Activated CD8-positive, alpha-beta memory T cell treated with anti-CD3 and anti-CD28 coated beads, Interleukin-2, amount 50 U/mL, for 24 hours (primary cell): ENCODE results near the gene RPP38.

Source experiments
- DNase-seq: peaks from one replicate; pipeline ENCODE4 v3.0.0-alpha.2; 2020; ENCODE audit errors: extremely low read depth

Gene RPP38, protein sequence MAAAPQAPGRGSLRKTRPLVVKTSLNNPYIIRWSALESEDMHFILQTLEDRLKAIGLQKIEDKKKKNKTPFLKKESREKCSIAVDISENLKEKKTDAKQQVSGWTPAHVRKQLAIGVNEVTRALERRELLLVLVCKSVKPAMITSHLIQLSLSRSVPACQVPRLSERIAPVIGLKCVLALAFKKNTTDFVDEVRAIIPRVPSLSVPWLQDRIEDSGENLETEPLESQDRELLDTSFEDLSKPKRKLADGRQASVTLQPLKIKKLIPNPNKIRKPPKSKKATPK

DNA sequence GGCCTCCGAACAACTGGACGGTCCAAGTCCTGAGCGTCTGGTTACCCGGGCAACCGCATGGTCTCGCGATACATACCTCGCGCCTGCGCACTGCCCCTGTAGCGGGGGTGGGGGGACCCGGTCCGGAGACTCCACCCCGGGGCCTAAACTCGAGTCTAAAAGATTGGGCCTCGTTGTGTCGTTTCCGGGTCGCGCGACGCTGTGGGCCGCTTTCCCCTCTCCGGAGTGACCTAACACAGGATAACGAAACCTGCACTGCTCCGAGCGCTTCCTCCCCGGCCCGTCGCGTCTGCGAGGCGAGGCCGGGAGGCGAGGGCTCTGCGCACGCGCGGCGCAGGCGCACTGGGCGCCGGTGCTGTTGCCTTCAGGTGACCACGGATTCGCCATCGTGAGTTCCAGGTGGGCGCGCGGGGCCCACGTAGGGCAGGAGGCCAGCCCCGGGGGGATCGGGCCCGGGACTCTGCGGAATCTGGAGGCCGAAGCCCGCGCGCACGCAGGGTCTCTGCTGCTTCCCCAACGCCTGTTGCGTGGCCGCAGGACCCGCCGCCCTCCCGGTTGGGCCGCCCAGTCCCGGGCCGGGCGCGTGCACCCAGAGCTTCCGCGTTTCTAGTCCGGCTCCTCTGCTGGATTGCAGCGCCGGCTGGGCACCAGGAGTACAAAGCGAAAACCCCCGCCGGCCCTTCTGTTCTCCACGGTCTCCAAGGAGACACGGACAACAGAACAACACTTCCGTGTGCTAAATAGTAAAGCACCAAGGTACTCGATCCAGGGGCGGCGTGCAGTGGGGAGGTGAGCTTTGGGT lies at the start of gene RPP38:
Gene RPP38, plus strand, starts transcription at position 345 of the 802 bp plus-strand sequence. CDS start 5,960 bp downstream, outside the sequence.
- DNase-seq = peak; percentile 93

DNA sequence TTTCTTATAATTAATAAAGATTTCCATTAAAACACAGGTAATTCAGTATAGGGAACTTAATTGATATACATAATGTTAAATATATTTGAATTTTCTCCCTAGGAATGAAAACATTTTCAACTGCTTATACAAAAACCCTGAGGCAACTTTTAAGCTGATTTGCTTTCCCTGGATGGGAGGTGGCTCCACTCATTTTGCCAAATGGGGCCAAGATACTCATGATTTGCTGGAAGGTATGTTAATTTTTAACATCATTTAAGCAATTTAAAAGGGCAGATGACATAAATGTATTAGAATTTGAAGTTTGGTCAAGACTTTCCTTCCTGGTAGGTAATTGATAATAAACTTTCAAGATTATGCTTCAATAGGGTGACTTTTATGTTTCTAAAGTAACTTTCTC lies 47.6 kb upstream of the RPP38 start:
- no peak for DNase-seq

DNA sequence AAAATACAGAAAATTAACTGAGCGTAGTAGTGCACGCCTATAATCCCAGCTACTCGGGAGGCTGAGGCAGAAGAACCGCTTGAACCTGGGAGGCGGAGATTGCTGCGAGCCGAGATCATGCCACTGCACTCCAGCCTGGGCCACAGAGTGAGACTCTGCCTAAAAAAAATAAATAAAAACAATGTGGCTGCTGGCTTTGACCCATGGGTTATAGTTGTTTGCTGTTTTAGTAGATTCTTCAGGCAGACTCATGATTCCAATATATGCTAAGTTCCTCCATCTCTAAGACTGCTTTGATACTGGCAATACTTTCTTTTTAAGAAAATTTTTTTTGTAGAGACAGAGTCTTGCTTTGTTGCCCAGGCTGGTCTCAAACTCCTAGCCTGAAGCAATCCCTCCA lies 45.0 kb upstream of the RPP38 start:
- DNase-seq = no peak

GRCh38 chr10:15053061-15053460 lies 44.1 kb upstream of the RPP38 start:
- DNase-seq = no peak

GRCh38 chr10:15058689-15059088 lies 38.5 kb upstream of the RPP38 start:
- DNase-seq = no peak

GRCh38 chr10:15059914-15060313 lies 37.2 kb upstream of the RPP38 start:
- no peak for DNase-seq

DNA sequence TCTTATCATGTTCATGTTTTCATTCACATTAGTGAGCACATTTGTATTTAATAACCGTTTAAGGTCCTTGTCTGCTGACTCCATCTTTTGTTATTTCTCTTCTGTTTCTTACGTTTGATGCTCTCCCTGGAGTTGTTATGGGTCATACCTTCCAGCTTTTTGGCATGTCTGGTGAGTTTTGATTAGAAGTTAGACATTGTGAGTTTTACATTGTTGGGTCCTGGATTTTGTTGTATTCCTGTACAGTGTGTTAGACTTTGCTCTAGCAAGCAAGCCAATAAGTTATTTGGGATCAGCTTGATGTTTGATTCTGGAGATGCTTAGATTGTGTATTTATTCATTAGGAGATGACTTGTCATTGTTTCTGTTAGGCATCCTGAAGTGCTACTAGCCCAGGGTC lies 36.5 kb upstream of the RPP38 start:
- no peak for DNase-seq

DNA sequence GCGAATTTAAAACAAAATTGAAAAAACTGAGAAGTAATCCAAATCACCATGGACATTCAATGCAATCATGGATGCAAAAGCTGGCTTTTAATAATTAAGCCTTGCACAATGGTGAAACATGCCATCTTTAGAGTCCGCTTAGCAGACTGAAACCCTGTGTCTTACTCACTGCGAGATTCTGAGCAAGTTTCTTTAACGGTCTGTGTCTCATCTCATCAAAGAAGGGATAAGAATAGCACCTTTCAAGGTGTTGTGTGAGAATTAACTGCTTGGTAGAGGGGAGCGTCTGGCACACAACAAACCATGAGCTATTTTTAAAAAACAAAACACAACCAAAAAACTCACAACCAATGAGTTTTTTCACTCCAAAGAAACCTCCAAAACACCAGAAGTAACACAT lies 30.0 kb upstream of the RPP38 start:
- DNase-seq = no peak

- no peak for DNase-seq
Observed at GRCh38 chr10:15068802-15069201, 28.4 kb upstream of the RPP38 start.

GRCh38 chr10:15069230-15069629 lies 27.9 kb upstream of the RPP38 start:
- DNase-seq = no peak

DNA sequence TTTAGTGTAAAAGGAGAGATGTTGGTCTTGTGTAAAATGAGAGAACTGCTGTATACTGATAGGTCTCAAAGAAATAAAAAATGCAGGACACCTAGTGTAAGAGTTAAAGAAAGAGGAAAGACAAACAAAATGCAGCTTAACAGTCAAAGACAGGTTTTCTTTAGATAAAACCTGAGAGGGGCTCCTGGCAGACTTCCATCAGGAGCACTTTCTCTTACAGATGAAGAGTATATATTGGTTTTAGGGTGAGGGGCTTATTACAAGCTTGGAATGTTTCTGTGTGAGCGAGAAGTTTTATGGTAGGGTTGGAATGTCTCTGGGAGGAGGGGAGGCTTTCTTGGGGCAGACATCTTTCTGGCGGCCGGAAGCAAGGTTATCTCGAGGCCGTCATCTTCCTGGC lies 24.8 kb upstream of the RPP38 start:
- no peak for DNase-seq

DNA sequence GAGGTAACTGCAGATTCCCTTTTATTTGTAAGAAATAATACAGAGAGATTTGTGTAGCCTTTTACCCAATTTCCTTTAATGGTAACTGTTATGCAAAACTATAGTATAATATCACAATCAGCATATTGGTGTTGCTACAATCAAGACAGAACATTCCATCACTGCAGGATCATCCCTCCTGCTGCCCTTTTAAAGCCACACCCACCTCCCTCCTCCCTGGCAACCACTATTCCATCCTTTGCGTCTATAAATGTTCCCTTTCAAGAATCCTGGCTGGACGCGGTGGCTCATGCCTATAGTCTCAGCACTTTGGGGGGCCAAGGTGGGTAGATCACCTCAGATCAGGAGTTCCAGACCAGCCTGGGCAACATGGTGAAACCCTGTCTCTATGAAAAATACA lies 21.7 kb upstream of the RPP38 start:
- DNase-seq = no peak

DNA sequence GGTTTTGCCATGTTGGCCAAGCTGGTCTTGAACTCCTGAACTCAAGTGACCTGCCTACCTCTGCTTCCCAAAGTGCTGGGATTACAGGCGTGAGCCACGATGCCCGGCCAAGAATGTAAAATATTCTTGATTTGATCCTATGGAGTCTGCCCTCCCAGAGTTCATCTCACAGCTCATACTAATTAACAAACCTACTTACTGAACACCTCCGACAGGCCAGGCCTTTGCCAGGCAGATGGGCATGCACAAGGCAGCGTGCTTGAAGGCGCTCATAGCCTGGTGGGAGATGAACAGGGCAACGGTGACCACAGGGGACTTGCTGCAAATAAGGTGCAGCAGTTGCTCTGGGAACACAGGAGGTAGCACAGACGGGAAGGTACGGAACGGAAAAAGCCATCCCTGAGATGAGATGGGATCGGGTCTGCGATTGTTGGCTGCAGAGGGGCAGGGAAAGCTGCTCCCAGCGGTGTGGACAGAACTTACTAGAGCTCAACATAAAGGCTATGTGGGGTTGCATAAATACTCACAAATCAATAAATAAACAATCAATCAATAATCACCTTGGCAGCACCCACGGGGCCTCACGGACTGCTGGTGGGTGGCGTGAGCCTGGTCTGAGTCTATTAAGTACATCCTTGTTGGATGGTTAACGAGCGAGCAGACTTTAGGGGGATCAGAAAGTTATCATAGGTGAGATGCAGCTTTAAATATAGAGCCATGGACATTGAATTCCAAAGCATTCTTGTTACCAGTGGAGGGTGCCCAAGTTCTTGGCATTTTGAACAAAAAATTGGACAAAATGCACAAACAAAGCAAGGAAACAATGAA lies 13.3 kb upstream of the RPP38 start:
- no peak for DNase-seq

GRCh38 chr10:15084502-15084922 lies 12.6 kb upstream of the RPP38 start:
- DNase-seq = no peak

GRCh38 chr10:15088428-15089261 lies 8.5 kb upstream of the RPP38 start, which contains the start of gene ACBD7:
ACBD7 (minus strand) TSS chr10:15088776; CDS start chr10:15088728, 48 bp downstream.
- DNase-seq = peak; percentile 52

DNA sequence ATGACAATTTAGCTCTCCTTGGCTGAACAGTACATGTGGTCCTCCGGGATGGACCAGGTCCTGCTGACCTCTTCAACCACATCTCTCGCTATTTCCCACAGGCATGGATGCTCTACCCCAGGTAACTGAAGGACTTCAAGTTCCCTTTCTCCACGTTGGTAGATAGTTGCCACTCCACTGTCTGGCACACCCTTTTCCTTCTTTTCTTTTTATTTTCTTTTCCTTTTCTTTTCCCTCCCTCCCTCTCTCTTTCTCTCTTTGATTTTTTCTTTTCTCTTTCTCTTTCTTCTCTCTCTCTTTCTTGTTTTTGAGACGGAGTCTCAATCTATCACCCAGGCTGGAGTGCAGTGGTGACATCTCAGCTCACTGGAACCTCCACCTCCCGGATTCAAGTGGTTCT lies 5.7 kb upstream of the RPP38 start:
- no peak for DNase-seq

- no peak for DNase-seq
Observed at GRCh38 chr10:15092855-15093408, 4.2 kb upstream of the RPP38 start.

DNA sequence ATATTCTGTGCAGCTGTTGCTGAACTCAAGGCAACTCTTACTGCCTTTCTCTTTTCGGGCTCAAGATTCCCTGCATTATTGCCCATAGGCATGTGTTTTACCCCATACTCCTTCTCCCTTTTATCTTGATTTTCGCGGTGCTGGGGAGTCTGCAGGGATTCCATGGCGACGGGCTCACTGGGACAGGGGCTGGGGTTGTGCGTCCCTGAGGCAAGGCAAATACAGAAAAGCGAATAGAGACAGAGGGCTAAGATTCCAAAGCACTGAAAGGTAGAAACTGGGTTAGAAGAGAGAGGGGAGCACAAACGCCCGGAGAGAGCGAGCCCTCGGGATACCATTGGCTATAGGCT lies 519 bp upstream of the RPP38 start:
- DNase-seq = no peak

DNA sequence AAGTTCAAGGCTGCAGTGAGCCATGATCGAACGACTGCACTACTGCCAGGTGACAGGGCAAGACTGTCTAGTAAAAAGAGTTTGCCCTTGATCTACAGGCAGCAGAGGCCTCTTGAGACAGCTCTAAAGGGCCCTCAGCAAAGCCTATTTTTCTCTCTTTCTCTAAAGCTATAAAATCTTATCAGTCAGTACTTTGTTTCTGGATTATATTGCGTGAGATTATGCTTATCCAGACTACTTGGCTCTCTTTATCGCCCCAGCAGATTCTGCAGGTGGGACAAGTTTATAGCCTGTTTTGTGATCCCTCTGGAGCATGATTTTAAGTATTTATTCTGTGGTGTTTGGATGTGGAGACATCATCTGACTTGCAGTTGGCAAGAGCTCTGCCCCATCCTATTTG lies 2.7 kb downstream of the RPP38 start:
- DNase-seq = no peak

DNA sequence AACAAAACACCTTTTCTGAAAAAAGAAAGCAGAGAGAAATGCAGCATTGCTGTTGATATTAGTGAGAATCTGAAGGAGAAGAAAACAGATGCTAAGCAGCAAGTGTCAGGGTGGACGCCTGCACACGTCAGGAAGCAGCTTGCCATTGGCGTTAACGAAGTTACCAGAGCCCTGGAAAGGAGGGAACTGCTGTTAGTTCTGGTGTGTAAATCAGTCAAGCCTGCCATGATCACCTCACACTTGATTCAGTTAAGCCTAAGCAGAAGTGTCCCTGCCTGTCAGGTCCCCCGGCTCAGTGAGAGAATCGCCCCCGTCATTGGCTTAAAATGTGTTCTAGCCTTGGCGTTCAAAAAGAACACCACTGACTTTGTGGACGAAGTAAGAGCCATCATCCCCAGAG lies 6.4 kb downstream of the RPP38 start:
- DNase-seq = no peak

DNA sequence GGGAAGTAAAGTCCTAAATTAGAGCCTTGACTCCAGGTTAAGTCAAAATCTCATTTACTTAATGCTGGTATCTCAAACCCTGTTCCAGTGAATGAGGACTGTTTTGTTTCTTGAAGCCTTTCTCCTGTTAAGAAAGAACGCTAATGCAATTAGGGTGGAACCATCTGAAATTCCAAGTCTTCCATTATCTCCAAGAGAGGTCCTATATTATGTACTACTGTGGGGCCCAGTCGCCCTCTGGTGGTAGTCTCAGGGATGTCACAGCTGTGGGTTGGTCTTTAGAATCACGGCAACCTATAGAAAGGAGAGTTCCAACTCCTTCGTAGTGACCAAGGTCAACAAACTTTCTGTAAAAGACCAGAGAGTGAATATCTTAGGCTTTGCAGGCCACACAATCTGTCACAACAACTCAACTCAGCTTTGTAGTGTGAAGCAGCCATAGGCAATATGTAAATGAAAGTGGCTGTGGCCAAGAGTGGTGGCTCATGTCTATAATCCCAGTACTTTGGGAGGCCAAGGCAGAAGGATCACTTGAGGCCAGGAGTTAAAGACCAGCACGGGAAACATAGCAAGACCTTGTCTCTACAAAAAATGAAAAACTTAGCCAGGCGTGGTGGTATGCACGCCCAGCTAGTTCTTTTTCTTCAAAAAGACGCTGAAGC lies 9.3 kb downstream of the RPP38 start:
- peak; percentile 27 for DNase-seq
